KMS-11 (cell line): ENCODE measurements around the gene AP1M2.

Source experiments
- H2AFZ ChIP-seq: fragments of 200-600 bp; sonication (generic); 2 replicates; pipeline ENCODE4 v1.6.1; 2016; ENCODE audit warnings: antibody characterized with exemption, mixed run types, low read depth
- H3K27ac ChIP-seq: fragments of 200-600 bp; sonication (generic); 2 replicates; pipeline ENCODE4 v1.6.1; 2016; ENCODE audit warnings: mild to moderate bottlenecking, mixed run types
- H3K27me3 ChIP-seq: fragments of 200-600 bp; sonication (generic); 2 replicates; pipeline ENCODE4 v1.6.1; 2017; ENCODE audit warnings: mild to moderate bottlenecking, low read depth, mixed run types, moderate library complexity; ENCODE audit not compliant: insufficient read depth
- H3K36me3 ChIP-seq: fragments of 200-600 bp; sonication (generic); 2 replicates; pipeline ENCODE4 v1.6.1; 2017; ENCODE audit warnings: mild to moderate bottlenecking, mixed run types; ENCODE audit not compliant: insufficient read depth
- H3K4me1 ChIP-seq: fragments of 200-600 bp; sonication (generic); 2 replicates; pipeline ENCODE4 v1.6.1; 2016; ENCODE audit warnings: mild to moderate bottlenecking, low read depth, mixed run types; ENCODE audit not compliant: poor library complexity, severe bottlenecking
- H3K4me2 ChIP-seq: fragments of 200-600 bp; sonication (generic); 2 replicates; pipeline ENCODE4 v1.7.0; 2016; ENCODE audit warnings: mild to moderate bottlenecking, mixed run types
- H3K4me3 ChIP-seq: fragments of 200-600 bp; sonication (generic); IDR thresholded peaks from 2 replicates; pipeline ENCODE4 v1.6.1; 2017; ENCODE audit warnings: low read depth, low read length, mixed read lengths; ENCODE audit not compliant: insufficient read depth
- H3K79me2 ChIP-seq: fragments of 200-600 bp; sonication (generic); 2 replicates; pipeline ENCODE4 v1.6.1; 2016; ENCODE audit warnings: low read depth, mixed run types; ENCODE audit not compliant: insufficient read depth
- H3K9ac ChIP-seq: fragments of 200-600 bp; sonication (generic); 2 replicates; pipeline ENCODE4 v1.6.1; 2016; ENCODE audit warnings: mild to moderate bottlenecking, mixed run types
- H4K20me1 ChIP-seq: fragments of 200-600 bp; sonication (generic); 2 replicates; pipeline ENCODE4 v1.6.1; 2016; ENCODE audit warnings: mild to moderate bottlenecking, mixed run types; ENCODE audit not compliant: insufficient read depth
- TF ChIP-seq, protein P1 (sequence below): fragments of 200-600 bp; sonication (generic); conservative IDR thresholded peaks from 2 replicates; pipeline ENCODE4 v1.6.1; 2017; ENCODE audit warnings: low read depth, mild to moderate bottlenecking, antibody characterized with exemption, low read length, moderate library complexity, mixed read lengths

The AP1M2 gene

DNA sequence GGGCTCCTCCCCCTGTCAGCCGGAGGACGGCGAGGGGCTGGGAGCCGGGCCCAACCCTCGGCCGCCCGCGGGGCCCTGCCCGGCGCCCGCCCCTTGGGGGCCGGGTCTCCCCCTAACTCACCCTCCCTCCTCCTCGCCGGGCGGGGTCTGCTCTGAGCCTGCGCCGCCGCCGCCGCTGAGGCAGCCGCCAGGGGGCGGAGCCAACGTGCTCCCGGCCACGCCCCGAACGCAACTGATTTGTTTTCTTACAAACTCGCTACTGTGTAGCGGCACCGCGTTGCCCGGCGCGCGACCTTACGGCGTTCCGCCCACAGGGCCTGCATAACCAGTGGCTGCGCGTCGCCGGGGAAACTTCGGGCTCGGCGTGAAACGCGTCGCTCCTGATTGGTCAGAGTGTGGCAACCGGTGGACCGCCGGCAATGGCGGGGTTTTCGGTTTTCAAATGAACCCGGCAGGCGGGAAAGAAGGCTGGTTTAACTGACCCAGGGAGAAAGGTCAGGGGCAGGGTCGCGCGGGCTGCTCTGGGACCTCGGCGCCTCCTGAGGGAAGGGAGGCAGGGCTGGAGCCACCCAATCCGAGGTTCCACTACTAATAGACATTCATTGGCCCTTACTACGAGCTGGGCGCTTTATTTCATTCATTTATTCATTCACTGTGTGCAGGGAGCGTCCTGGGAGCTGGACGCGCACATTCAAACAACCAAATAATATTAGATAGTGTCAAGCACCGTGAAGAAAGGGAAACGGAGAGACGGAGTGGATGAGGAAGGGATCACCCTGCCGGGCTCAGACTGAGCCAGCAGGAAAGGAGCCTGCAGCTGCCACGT, 18.1 kb downstream of the AP1M2 start, which contains the start of gene CDKN2D:
Gene CDKN2D (minus strand): TSS at position 154 of the 826 bp plus-strand sequence. CDS start 326 bp downstream, outside the sequence.
- Histone ChIP-seq H2AFZ (peak within 1 kb of the TSS; percentile 41), H3K79me2 (peaks cover 12% of the 10 kb centered on the region), H3K4me2 (peak within 1 kb of the TSS; percentile 91), H3K4me1 (peaks cover 38% of the 10 kb centered on the region), H3K27me3 (0 out of 2 replicates have a peak, but pooled peaks cover 4% of the 10 kb centered on the region), H3K4me3 (no peak within 1 kb of the TSS), H3K9ac (peak within 1 kb of the TSS; percentile 92), H3K36me3 (no peaks in the 10 kb centered on the region), H3K27ac (peak within 1 kb of the TSS; percentile 96), H4K20me1 (no peaks in the 10 kb centered on the region)
- TF ChIP-seq, protein P1, sequence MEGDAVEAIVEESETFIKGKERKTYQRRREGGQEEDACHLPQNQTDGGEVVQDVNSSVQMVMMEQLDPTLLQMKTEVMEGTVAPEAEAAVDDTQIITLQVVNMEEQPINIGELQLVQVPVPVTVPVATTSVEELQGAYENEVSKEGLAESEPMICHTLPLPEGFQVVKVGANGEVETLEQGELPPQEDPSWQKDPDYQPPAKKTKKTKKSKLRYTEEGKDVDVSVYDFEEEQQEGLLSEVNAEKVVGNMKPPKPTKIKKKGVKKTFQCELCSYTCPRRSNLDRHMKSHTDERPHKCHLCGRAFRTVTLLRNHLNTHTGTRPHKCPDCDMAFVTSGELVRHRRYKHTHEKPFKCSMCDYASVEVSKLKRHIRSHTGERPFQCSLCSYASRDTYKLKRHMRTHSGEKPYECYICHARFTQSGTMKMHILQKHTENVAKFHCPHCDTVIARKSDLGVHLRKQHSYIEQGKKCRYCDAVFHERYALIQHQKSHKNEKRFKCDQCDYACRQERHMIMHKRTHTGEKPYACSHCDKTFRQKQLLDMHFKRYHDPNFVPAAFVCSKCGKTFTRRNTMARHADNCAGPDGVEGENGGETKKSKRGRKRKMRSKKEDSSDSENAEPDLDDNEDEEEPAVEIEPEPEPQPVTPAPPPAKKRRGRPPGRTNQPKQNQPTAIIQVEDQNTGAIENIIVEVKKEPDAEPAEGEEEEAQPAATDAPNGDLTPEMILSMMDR: no peak

DNA sequence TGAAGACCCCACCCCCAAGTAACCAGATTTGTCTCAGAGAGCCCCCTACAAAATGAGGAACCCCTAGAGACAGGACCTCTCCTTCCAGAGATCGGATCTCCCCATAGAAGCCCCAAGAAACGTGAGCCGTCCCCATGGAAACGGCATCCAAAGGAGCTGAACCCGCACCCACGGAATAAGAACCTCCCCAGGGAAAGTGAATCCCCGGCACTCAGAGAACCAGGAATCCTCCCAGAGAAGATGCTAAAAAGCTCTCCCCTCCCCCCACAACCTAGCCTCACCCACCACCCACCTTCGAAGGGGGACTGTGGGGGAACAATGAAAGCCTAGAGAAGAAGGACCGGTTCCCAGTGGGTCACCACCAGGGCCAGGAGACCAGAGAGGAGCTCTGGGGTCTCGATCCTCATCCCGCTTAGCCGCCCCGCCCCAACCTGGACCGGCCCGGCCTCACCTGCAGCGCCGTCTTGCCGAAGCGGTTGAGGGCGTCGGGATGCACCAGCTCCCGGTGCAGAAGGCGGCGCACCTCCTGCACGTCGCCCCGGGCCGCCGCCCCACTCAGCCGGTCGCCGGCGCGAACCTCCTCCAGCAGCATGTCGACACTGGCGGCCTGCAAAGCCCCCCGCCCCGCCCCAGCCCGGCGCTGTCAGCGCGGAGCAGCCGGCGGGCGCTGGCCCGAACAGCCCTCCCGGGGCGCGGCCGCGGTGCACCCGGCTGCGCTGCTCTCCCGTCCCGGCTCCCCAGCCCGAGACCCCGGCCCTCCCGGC, 18.9 kb downstream of the AP1M2 start:
- Histone ChIP-seq H3K4me3 (no peak overlapping the region), H3K27ac (no peak overlapping the region), H3K27me3 (0 out of 2 replicates have a peak, but pooled peaks cover 4% of the 10 kb centered on the region), H2AFZ (peak overlapping the region; percentile 30), H4K20me1 (no peaks in the 10 kb centered on the region), H3K4me1 (peaks cover 38% of the 10 kb centered on the region), H3K79me2 (peaks cover 17% of the 10 kb centered on the region), H3K9ac (no peak overlapping the region; the same call in 1 of the 2 replicates), H3K36me3 (no peaks in the 10 kb centered on the region), H3K4me2 (peak overlapping the region; percentile 72)
- TF ChIP-seq, protein P1: no peak

DNA sequence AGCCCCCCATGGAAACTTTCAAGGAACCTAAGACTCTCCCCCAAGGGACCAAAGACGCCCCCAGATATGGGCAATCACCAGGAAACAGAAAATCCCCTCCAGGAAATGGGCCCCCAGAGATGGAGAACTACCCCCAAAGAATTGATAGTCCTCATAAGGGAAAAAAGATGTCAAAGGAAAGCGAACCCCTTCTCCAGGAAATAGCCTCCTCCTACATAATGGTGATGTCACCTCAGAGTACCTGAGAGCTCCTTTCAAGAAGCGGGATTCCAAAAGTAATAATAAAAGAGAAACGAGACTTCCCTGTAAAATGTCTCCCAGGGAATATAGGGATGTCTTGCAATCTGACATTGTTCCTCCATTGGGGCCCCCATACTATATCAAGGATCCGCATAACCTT, 19.5 kb downstream of the AP1M2 start:
- Histone ChIP-seq H3K27ac (no peak overlapping the region), H3K27me3 (0 out of 2 replicates have a peak, but pooled peaks cover 4% of the 10 kb centered on the region), H3K4me1 (peaks cover 38% of the 10 kb centered on the region), H3K36me3 (no peaks in the 10 kb centered on the region), H4K20me1 (no peaks in the 10 kb centered on the region), H3K79me2 (peaks cover 17% of the 10 kb centered on the region), H3K4me3 (no peak overlapping the region), H3K4me2 (peak overlapping the region; percentile 72), H3K9ac (no peak overlapping the region), H2AFZ (no peak overlapping the region)
- TF ChIP-seq, protein P1: no peak

DNA sequence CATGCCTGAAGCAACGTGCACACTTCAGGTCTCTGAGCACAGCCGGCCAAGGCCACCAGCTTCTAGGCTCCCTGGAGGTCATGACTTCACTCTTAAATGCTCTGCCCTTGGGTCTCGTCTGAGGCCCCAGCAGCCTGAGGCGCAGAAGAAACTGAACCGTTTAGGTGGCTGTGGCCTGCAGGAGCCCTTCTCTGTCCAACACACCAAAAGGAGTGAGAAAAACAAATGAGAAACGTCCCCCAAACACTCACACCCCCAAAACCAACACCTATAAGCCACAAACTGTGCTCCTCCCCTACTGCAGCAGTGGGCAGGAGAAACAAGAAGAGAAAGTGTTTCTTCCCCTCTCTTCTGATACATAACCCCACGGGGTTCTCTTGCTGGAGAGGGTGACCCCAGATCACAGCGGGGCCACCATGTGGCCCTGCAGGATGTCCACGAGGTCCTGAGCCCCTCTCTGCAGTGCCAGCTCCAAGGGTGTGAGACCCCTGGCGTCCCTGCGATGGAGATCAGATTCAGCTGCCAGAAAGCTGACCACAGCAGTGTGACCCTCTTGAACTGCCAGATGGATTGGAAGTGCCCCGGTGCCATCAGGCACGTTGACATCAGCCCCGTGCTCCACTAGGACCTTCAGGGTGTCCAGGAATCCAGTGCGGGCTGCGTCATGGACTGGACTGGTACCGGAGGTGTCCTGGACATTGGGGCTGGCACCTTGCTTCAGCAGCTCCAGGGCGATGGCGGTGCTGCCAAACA, 20.3 kb downstream of the AP1M2 start:
- no peaks in the 10 kb centered on the region for H3K36me3 ChIP-seq
- TF ChIP-seq, protein P1: no peak
- H4K20me1 ChIP-seq: no peaks in the 10 kb centered on the region
- no peak overlapping the region for H2AFZ ChIP-seq
- no peak overlapping the region for H3K4me3 ChIP-seq
- H3K27me3 ChIP-seq: 0 out of 2 replicates have a peak, but pooled peaks cover 4% of the 10 kb centered on the region
- H3K9ac ChIP-seq: no peak overlapping the region
- H3K4me2 ChIP-seq: peak overlapping the region; percentile 72
- H3K4me1 ChIP-seq: peaks cover 38% of the 10 kb centered on the region
- peaks cover 17% of the 10 kb centered on the region for H3K79me2 ChIP-seq
- no peak overlapping the region for H3K27ac ChIP-seq
